Measurements from ENCODE around the gene AP2A1. TPM values are rescaled to one million over a fixed set of nuclear protein-coding genes. Genes with fewer than 3 reads are reported as not detected.
A peak's percentile ranks its signal among the peaks of the same experiment; 100 is the strongest.

The AP2A1 gene
- total RNA-seq, 4 donors from 2014 or later, result 94.2 to 142 (median 131) TPM

DNA sequence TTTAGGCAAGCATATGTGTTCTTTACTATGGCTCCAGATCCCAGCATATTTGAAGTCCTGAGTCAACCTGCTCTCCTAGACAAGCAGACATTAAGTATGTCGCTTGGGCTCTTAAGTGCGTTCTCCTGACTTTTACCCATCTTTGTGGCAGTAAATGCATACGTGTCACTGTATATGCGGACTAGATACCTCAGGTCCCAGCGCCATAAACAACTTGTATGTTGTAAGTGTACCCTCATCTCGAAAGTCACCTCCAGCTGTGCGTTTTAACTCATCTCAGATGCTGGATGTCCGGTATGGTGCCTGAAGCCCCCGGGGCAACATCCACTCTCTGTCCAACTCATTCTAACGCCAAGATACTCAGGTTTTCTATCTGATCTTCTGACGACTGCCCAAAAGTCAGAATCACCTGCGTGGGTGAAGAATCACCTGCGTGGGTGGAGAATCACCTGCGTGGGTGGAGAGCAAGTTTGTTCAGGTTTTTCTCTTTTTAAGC, 85.9 kb downstream of the AP2A1 start:
- intact Hi-C loops (cut with DNase I; ENCODE audit: low total_unique reads), result no loop called here
- no peaks in the 10 kb centered on the region for H3K9me3 ChIP-seq
- in situ Hi-C loops (cut with MboI; ENCODE audit: low sequenced_read_pairs in 4 of 4), result no loop called here
- peaks cover 0 to 24% of the 10 kb centered on the region in 2 donors for H3K36me3 ChIP-seq
- ATAC-seq (no peak), DNase-seq (no peak)
- H3K27ac ChIP-seq, result peak overlapping the region in 2 of 4 donors; percentile 94 to 99
- H3K27me3 ChIP-seq, result no peaks in the 10 kb centered on the region
- TF ChIP-seq POLR2A (IDR thresholded peaks at IDR 0.05), result no peak
- TF ChIP-seq, protein P1, sequence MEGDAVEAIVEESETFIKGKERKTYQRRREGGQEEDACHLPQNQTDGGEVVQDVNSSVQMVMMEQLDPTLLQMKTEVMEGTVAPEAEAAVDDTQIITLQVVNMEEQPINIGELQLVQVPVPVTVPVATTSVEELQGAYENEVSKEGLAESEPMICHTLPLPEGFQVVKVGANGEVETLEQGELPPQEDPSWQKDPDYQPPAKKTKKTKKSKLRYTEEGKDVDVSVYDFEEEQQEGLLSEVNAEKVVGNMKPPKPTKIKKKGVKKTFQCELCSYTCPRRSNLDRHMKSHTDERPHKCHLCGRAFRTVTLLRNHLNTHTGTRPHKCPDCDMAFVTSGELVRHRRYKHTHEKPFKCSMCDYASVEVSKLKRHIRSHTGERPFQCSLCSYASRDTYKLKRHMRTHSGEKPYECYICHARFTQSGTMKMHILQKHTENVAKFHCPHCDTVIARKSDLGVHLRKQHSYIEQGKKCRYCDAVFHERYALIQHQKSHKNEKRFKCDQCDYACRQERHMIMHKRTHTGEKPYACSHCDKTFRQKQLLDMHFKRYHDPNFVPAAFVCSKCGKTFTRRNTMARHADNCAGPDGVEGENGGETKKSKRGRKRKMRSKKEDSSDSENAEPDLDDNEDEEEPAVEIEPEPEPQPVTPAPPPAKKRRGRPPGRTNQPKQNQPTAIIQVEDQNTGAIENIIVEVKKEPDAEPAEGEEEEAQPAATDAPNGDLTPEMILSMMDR (IDR thresholded peaks at IDR 0.05 in 4 of 5, conservative IDR thresholded peaks at IDR 0.05 in 1 of 5), result no peak
- peak overlapping the region in 2 of 4 donors; percentile 73 for H3K4me3 ChIP-seq
- H3K4me1 ChIP-seq, result peaks cover 24 to 29% of the 10 kb centered on the region in 2 donors

DNA sequence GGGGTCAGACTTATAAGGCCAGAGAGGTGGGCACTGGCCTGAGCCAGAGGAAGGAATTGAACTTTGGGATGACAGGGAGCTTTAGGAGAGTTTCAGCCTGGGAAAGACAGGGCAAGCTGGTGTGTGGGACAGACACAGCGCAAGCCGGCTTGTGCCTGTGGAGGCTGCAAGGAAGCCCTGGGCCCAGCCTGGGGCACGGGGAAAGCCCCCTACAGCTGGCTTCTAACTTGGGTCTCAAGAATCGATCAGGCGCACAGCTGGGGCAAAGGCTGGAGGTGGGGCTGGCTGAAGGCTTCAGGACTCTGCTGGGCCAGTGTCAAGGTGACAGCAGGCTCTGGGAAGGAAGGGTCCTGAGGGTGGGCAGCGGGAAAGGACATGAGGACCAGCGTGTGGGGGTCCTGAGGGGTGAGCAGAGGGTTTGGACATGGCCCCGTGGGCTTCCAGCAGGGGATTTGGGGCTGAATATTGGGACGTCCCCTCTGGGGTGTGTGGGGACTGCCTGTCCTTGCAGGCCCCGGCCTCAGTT, 87.1 kb downstream of the AP2A1 start:
- Histone ChIP-seq H3K27me3 (no peaks in the 10 kb centered on the region), H3K4me3 (no peak overlapping the region), H3K27ac (peak overlapping the region in 3 of 4 donors; percentile 32 to 55 (median 48)), H3K4me1 (peaks cover 24 to 29% of the 10 kb centered on the region in 2 donors), H3K36me3 (peaks cover 0 to 30% of the 10 kb centered on the region in 2 donors), H3K9me3 (no peaks in the 10 kb centered on the region)
- in situ Hi-C loops (cut with MboI; ENCODE audit: low sequenced_read_pairs in 4 of 4) (no loop called here), intact Hi-C loops (cut with DNase I; ENCODE audit: low total_unique reads) (no loop called here)
- TF ChIP-seq, protein P1 (IDR thresholded peaks at IDR 0.05 in 4 of 5, conservative IDR thresholded peaks at IDR 0.05 in 1 of 5), result no peak
- no peak for TF ChIP-seq POLR2A (IDR thresholded peaks at IDR 0.05)
- DNase-seq, result no peak
- ATAC-seq, result no peak

DNA sequence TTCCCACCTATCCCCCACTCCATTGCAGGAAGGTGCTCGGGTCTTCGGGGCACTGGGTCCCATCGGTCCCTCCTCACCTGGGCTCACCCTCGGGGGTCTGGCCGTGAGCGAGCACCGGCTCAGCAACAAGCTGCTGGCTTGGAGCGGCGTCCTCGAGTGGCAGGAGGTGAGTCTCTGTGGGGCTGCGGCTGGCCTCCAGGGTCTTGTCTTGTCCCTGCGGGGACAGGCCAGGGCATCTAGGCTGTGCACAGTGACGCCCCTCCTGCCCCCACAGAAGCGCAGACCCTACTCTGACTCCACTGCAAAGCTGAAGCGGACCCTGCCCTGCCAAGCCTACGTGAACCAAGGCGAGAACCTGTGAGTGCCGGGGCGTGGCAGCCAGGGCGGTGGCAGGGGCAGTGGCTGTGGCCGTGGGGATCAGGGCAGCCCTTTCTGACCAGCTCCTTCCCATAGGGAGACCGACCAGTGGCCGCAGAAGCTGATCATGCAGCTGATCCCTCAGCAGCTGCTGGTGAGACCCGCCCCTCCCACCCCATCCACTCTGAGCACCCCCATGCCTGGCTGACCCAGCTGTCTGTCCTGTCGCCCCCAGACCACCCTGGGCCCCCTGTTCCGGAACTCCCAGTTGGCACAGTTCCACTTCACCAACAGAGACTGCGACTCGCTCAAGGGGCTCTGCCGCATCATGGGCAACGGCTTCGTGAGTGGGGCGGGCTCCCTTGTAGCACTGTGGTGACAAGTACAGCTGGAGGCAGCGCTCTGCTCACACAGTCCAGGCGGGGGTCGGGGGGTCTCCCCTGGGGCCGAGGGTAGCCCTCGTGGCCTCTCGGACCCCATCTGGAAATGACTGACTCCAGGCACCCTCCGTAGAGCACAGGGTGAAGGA, 87.8 kb downstream of the AP2A1 start:
- TF ChIP-seq POLR2A (IDR thresholded peaks at IDR 0.05), result no peak
- TF ChIP-seq, protein P1 (IDR thresholded peaks at IDR 0.05 in 4 of 5, conservative IDR thresholded peaks at IDR 0.05 in 1 of 5), result no peak
- intact Hi-C loops (cut with DNase I; ENCODE audit: low total_unique reads), result no loop called here
- H3K4me1 ChIP-seq, result peaks cover 21 to 29% of the 10 kb centered on the region in 2 donors
- ATAC-seq, result no peak
- DNase-seq, result no peak
- H3K27me3 ChIP-seq, result no peaks in the 10 kb centered on the region
- no peak overlapping the region for H3K4me3 ChIP-seq
- in situ Hi-C loops (cut with MboI; ENCODE audit: low sequenced_read_pairs in 4 of 4), result no loop called here
- H3K27ac ChIP-seq, result peak overlapping the region in 2 of 4 donors; percentile 23 to 55
- no peaks in the 10 kb centered on the region for H3K9me3 ChIP-seq
- peaks cover 0 to 33% of the 10 kb centered on the region in 2 donors for H3K36me3 ChIP-seq

DNA sequence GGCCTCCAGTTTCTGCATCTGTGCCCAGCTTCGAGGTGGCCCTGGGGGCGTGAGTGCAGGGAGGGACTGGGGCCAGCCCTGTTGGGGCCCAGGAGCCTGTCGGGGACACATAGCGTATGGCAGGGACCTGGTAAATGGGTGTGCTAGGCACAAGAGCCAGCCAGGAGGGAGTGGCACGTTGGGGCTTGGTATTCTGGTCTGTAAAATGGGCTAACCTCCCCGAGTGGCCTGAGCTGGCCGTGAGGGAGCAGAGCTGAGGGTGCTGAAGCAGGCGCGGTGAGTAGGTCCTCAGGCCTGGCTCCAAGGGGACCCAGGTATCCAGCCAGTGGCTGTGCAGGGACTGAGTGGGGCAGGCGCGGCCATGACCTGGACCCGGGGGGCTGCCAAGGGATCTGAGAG, 88.5 kb downstream of the AP2A1 start:
- H3K27me3 ChIP-seq, result no peaks in the 10 kb centered on the region
- no peaks in the 10 kb centered on the region for H3K9me3 ChIP-seq
- H3K4me1 ChIP-seq, result peaks cover 16 to 24% of the 10 kb centered on the region in 2 donors
- peaks cover 0 to 39% of the 10 kb centered on the region in 2 donors for H3K36me3 ChIP-seq
- intact Hi-C loops (cut with DNase I; ENCODE audit: low total_unique reads), result no loop called here
- TF ChIP-seq, protein P1 (IDR thresholded peaks at IDR 0.05 in 4 of 5, conservative IDR thresholded peaks at IDR 0.05 in 1 of 5), result no peak
- no peak for TF ChIP-seq POLR2A (IDR thresholded peaks at IDR 0.05)
- H3K4me3 ChIP-seq, result no peak overlapping the region
- ATAC-seq (no peak), DNase-seq (no peak)
- in situ Hi-C loops (cut with MboI; ENCODE audit: low sequenced_read_pairs in 4 of 4), result no loop called here
- H3K27ac ChIP-seq, result peak overlapping the region in 3 of 4 donors; percentile 8 to 43 (median 23)
